CD4-positive, alpha-beta T cell treated with Interleukin-2 at 100 ng/mL for 4 hours (primary cell): Measurements from ENCODE around the gene EPG5.
"Not testable (repeated sequence)": the region's sequence is repeated elsewhere in the genome, so short reads cannot be mapped to it uniquely, and the experiment has no call there.

Source experiments
- DNase-seq: peaks from one replicate; pipeline ENCODE4 v3.0.0-alpha.2; 2020; ENCODE audit warnings: low spot score

The EPG5 gene

DNA sequence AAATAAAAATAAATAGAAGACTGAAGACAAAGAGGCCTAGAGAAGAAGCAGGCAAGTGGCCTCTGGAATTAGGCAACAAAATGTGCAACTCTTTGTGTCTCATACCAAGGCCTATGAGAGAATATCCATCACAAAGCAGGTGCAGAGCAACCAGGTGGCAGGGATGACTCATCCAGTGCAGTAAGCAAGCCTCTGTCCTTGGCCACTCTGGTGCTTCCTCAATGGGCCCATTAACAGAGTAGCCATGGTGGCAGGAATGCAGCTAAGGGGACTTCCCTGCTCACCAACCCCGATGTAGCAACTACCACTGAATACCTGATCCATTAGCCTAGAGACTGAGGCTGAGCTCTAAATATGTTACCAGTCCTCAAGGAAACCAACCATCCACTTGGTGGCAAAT lies 11.0 kb upstream of the EPG5 start:
- no peak for DNase-seq

DNA sequence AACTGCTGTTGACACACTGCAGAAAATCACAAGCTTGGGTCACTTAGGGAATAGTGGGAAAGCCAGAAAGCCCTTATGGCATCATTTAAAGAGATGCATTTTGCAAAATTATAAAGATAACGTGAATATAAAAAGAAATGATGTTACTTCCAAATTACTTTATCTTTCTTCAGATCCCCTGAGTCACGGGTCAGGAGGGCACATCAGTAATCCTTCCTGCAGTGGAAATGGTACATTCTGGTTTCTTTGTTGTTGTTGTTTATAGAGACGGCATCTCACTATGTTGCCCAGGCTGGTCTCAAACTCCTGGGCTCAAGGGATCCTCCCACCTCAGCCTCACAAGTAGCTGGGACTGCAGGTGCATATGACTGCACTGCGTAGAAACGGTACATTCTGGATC lies 9.8 kb upstream of the EPG5 start:
- DNase-seq: no peak

DNA sequence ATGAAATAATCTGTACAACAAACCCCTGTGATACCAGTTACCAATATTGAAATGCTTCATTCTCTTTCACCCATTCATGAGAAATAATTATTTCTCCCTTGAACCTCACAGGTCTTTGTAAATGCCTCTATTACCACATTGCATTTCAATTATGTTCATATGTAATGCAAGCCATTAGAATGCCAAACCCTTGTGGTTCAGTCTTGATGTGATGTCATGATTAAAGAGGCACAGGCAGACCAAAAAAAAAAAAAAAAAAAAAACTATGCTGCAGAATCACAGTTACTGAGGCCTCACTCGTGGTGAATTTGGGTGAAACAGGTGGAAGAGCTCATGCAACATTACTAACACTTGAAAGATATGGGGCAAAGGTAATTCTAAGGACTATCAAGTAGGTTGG lies 9.4 kb upstream of the EPG5 start:
- no peak for DNase-seq

DNA sequence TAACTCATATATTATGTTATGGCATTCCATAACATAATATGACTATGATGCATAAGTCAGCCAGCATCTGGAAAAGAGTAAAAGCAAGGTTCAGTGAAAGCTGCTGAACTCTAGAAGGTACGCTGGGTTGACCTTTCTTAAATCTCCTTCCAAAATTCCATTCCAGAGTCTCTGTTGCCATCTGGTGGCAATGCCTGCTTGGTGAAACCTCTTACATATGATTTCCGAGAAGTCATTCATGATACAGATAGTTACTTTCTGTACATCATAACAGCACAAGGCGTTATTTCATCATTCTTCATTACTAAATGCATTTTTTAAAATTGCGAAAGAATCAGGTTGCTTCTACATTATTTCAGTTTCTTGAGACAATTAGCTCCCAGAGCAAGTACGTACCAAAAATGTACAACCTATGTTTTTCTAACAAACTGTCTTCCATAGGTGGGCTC lies 7.0 kb upstream of the EPG5 start:
- DNase-seq: peak; percentile 84

DNA sequence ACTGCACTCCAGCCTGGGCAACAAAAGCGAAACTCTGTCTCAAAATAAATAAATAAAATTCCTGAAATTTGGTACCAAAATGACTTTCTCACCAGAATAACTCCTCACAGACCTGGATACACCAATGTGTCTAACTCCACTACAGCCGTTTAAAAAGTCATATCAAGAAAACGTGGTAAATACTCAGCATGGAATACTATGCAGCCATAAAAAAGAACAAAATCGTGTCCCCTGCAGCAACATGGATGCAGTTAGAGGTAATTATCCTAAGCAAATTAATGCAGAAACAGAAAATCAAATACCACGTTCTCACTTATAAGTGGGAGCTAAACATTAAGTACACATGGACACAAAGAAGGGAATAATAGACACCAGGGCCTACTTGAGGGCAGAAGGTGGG lies 2.2 kb downstream of the EPG5 start:
- DNase-seq: not testable (repeated sequence)

DNA sequence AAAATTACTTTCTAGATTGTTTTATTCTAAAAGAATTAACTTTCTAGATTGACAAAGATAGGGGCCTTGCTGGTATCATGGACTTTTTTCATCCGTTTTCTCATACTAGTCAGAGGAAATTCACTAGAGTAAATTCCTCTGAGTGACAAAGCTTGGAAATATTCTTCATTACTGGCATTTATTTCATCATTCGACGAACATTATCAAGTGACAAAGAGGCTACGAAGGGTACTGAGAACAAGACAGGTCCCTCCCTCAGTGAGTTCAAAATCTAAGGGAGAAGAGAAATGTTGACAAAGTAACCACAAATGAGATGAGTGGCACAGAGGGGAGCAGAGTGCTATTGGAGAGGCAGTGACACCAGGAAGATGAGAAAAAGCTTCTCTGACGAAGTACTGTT lies 4.3 kb downstream of the EPG5 start:
- DNase-seq: peak; percentile 51

DNA sequence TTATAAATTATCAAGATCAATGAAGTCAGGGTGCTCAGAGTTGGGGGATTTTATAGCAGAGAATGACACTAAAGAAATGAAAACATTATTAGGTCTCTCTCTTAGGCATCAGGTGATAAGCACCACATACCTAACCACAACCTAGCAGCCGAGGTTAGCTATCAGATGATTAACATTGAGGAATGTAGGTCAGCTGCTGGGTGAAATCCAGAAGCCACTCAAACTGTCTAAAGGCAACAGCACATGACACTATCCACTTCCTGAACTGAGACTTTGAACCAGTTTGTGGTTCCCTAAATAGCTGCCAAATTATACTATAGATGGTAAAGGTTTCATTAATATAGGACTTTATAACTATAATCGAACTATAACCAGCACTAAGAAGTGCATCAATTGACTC lies 4.7 kb downstream of the EPG5 start:
- peak; percentile 76 for DNase-seq

DNA sequence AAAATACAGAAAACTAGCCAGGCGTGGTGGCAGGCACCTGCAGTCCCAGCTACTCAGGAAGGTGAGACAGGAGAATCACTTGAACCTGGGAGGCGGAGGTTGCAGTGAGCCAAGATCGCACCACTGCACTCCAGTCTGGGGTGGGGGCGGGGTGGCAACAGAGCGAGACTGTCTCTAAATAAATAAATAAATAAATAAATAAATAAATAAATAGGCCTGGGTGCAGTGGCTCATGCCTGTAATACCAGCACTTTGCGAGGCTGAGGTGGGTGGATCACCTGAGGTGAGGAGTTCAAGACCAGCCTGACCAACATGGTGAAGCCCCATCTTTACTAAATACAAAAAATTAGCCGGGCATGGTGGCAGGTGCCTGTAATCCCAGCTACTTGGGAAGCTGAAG lies 7.6 kb downstream of the EPG5 start:
- not testable (repeated sequence) for DNase-seq

DNA sequence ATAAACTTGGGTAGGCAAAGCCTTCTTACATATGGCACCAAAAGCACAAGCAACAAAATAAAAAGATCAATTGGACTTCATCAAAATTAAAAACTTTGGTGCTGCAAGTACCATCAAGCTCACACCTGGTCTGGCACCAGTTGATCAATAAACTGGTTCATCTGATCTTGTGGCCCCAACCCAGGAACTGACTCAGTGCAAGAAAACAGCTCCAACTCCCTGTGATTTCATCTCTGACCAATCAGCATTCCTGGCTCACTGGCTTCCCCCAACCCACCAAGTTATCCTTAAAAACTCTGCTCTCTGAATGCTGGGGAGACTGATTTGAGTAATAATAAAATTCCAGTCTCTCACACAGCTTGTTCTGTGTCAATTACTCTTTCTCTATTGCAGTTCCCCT lies 8.4 kb downstream of the EPG5 start:
- no peak for DNase-seq

DNA sequence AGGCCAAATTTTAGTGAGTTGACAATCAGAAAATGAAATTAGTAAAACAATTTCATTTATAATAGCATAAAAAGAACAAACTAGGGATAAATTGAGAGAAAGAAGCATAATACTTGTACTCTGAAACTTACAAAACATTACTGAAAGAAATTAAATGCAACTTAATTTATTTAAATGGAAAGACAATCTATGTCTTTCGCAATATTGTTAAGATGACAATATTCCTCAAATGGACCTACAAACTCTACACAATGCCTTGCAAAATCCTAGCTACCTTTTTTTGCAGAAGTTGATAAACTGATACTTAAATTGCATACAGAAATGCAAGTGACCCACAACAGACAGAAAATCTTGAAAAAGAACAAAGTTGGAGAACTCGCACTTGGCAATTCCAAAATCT lies 9.1 kb downstream of the EPG5 start:
- DNase-seq: no peak

DNA sequence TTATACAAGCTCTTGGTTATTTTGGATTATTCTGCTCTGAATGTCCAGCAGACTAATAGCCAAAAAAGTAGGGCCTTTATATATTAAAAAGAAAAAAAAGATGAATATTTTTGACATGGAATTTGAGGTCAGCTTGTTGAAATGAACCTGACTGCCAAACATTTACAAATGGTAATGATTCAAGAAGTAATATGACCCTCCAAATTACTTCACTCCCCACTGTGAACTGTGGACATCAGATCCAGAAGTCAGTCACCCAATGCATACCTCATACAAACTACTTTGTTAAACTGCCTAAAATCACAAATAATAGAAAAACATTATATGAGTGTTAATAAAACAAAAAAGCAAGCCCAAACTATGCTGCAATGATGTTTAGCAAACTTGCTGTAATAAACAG lies 10.0 kb downstream of the EPG5 start:
- DNase-seq: no peak

DNA sequence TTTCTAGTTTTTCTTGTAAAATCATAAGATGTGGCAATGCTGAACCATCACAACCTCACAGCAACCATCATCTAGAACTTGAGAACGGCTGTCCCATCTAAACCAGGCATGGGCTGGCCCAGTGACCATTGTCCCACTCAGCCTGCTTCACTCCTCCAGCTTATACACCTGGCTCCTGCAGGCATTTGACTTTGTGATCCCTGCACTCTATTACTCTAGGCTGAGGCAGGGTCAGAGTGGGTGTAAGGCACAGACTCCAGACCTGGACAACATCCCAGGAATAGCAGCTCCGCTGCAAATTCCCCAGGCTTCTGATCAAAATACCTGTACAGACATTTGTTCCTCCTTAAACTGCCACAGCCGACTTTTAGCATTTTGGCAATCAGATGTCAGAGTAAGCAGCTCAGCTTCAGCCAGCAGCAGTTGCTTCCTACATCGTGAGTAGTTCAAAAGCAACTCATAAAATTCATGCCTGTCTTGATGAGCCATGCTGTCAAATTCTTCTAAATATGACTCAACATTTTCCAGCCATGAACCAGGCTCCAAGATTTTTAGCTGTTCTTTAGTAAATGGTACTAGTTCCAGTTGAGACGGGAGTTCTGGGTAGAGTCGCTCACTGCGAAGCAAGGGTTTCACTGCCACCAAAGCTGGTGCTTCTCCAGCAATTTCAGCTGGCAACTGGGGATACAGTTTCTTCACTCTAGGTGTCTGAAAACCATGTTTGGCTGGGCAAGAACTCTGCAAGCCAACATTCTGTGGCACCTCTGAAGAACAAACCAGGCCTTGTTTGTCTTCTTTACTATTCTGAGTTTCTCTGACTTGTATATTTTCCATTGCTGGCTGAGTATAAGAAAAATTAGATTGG lies 12.8 kb downstream of the EPG5 start:
- DNase-seq: no peak

DNA sequence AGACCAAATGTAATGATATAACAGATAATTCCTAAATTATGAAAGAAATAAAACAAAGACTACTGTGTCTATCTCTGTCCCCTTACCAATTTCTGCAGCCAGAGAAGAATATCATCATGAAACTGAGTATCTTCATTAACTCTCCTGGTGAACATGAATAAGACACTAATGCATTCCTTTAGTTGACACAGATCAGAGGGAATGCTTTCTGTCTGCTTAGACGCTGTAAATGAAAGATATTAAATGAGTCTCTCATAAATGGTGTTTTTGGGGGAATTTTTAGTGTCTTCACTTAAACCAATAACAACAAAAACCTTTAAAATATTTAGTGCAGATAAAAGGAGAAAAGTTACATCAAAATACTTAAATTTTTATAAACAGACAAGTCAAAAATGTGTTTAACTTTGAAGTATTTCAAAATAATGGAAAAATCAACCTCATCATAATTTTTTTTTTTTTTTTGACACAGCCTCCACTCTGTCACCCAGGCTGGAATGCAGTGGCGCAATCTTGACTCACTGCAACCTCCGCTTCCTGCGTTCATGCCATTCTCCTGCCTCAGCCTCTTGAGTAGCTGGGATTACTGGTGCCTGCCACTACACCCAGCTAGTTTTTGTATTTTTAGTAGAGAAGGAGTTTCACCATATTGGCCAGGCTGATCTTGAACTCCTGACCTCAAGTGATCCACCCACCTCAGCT lies 16.0 kb downstream of the EPG5 start:
- DNase-seq: no peak

DNA sequence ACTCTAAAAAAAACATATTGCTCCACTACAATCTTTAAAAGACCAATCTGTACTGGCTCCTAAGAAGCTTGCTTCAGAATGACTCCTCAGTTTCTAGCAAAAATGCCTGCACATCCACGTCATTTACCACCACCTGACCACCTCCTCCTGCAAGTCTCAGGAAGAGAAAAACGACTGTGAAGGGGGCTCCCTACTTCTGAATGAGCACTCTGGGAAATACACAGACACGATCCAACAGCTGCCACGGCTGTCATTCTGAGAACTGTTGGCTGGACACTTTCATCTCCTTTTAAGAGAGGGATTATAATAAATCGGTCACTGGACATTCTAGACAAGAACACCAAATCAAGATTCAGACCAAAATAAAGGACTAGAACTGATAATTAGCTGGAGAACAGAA lies 21.5 kb downstream of the EPG5 start:
- DNase-seq: no peak

DNA sequence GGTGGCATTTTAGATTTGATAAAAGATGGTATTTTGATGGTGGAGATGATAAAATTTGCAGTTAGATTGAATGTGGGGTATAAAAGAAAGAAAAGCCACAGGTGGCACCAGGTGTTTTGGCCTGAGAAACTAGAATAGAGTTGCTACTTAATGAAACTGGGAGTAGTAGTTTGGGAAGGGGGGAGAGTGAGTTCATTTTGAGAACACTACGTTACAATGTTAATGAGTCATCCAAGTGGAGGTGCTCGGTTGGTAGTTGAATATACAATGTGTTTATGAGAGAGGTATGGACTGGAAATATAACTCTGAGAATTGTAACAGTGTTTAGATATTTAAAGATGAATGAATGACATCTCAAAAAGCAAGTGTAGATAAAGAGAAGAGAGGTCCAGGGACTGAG lies 26.4 kb downstream of the EPG5 start:
- DNase-seq: no peak

DNA sequence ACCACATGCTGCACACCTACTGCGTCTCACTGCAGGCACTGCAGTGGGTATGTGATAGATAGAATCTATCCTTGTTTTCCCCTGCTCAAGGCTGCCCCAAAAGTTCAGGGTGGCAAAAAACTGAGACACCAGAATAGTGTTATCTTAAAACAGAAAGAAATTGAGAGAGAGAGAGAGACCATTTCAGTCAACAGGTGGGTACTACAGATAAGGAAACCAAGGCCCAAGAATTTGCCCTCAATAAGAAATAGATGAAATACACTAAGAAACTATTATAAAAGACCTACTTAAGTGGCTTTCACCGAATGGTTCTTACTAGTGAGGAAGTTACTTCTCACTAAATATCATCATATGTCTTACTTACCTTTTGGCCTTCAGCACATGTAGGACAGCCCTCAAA lies 27.9 kb downstream of the EPG5 start:
- DNase-seq: no peak

DNA sequence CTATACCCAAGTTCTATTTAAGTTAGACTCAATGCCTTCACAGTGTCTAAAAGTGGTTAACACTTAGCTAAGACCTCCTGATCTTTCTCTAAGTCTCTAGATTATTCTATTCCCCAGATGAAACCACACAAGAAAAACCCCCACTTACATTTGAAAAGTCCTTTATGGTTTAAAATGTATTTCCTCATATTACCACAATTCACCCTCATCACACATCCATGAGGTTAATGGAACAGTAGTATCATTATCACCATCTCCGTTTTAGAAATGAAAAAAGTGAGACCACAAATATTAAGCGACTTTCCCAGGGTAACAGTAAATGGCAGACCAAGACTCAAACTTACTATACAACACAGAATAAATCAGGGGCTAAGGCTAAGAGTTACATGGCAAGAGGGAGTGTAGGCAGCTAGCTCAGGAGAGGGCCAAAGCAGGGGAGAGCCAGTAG lies 28.6 kb downstream of the EPG5 start:
- peak; percentile 50 for DNase-seq

DNA sequence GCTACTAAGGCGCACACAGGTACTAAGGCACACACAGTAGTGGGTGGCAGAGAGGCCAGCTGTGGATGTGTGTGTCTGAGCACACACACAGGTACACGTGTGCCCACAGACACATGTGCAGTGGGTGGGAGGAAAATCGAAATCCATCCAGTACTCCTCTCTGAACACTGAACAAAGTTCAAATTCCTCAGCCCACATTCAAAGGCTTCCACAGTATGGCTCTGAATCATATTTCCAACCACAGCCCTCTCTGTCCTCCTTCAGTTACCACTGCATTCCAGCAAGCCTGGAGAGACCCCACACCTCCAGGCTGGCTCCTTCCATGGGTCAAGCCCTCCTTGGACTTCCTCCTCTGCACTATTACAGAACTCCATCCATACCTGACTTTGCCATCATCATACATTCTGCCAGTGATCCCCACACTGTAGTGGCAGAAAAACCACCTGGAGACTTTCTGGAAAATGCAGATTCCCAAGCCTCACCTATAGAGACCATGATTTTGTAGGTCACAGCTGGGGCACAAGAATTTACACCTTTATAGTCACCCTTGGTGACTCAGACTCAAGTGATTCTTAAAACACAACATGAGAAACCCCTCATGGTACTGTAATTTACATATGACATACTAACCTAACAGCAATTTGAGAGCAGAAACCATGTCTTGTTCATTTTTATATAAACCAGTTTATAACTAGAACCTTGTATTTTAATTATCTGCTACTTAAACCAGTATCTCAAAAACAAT lies 31.4 kb downstream of the EPG5 start:
- DNase-seq: no peak

DNA sequence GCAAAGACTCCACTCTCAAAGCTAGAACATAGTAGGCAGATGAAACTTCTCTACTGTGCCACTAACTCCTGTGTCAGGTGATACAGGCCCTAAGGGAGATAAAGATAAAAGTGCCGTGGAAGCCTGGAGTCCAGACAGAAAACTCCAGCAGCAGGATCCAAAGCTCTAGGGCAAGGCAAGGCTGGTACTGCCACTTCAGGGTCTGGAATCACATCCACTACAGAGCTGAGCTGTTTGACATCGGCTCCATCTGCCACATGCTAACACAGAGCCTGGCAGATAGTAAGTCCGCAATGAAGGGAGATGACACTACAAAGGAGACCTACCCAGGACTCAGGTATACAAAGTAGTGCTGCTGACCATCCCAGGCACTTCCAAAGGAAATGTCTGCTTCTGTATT lies 34.4 kb downstream of the EPG5 start:
- no peak for DNase-seq

DNA sequence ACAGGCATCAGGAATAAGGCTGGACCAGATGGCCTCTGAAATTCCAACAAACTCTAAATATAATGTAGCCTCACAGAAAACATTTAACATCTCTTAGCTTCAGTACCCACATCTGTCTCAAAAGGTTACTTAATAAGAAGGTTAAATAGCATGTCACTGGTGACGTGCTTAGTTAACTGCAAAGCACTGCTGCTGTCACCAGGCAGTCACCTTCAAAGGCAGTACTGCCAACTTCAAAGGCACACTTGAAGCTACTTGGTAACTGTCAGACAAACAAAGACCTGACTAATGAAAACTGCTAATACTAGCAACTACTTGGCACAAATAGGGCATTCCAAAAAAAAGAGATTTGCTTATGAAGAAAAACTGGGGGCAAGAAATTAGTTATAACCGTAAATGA lies 36.2 kb downstream of the EPG5 start:
- DNase-seq: no peak

DNA sequence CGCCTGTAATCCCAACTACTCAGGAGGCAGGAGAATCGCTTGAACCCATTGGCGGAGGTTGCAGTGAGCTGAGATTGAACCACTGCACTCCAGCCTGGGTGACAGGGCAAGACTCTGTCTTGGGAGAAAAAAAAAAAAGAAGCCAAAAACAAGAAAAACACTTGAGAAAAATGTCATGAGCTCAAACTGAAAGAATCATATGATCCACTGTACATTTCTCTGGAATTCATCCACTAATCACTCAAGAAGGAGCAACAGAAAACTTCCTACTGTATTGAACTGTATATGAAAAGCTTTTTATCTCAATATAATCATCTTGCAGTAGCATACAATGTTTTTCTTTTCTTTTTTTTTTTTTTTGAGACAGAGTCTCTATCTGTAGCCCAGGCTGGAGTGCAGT lies 40.4 kb downstream of the EPG5 start:
- no peak for DNase-seq

DNA sequence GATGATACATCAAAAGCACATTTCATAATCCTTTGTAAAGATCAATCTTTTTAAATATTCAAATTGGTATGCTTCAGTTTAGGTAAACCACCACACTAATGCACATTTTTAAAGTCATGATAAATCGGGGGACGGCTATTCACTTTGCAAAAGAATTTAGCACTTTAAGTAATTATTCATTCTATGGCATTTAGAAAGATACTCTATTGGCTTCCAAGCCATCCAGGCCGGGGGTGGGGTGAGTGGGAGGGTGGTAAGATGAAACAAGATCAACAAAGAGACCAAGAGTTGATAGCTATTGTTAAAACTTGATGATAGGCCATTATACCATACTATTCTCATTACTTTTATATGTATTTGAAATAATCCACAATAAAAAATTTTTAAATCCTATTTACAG lies 41.0 kb downstream of the EPG5 start:
- no peak for DNase-seq

DNA sequence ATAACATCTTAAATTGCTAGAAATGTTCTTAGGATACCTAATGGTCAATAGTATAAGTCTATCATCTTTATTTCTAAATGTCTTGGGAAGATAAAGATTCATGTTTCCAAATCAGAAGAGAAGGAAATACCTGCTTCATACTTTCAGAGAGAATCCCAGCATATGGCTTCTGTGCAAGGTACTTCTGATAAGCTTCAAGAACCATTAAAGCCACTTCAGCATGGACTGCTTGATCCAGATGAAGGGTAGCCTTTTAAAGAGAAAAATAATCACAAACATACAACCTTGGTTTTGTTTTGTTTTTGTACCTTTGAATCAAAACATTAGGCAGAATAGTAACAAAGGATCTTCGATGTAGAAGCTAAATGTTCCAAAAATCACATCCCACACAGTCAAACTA lies 44.0 kb downstream of the EPG5 start:
- no peak for DNase-seq
